Astrocyte (in vitro differentiated cells and primary cell): ENCODE measurements around the gene SLC23A3. TPM values are rescaled to one million over a fixed set of nuclear protein-coding genes. Genes with fewer than 3 reads are reported as not detected.

ENCODE experiments used
- total RNA-seq: library from RNA; stranded (reverse); gene quantifications from 2 replicates; pipeline ENCODE4 v1.2.1, GENCODE V29; 2021

SLC23A3 gene
- total RNA-seq, 1 donor from 2014 or later: 1.2 TPM

Other genes with a start within 250 kb of the SLC23A3 start
- 0.75 and 1.1 TPM in 2 replicates for gene CDK5R2, start 210.4 kb downstream of the SLC23A3 start, total RNA-seq
- not detected in 2 replicates for gene FEV, start 184.8 kb downstream of the SLC23A3 start, total RNA-seq
- not detected in 2 replicates for gene CRYBA2, start 176.6 kb downstream of the SLC23A3 start, total RNA-seq
- gene CFAP65, start 128.5 kb downstream of the SLC23A3 start, total RNA-seq: 0.22 and 0.27 TPM in 2 replicates
- not detected in 2 replicates for gene IHH, start 109.1 kb downstream of the SLC23A3 start, total RNA-seq
- 10.8 and 11.4 TPM in 2 replicates for gene NHEJ1, start 9.2 kb downstream of the SLC23A3 start, total RNA-seq
- gene CNPPD1, start 6.9 kb upstream of the SLC23A3 start, total RNA-seq: 26.6 and 28.1 TPM in 2 replicates
- 54.8 and 55.2 TPM in 2 replicates for gene RETREG2, start 8.2 kb upstream of the SLC23A3 start, total RNA-seq
- 20.7 and 24.0 TPM in 2 replicates for gene ZFAND2B, start 36.8 kb upstream of the SLC23A3 start, total RNA-seq
- 12.5 and 13.2 TPM in 2 replicates for gene ABCB6, start 48.9 kb upstream of the SLC23A3 start, total RNA-seq
- 48.8 and 57.0 TPM in 2 replicates for gene ATG9A, start 59.6 kb upstream of the SLC23A3 start, total RNA-seq
- 41.6 and 43.8 TPM in 2 replicates for gene ANKZF1, start 59.8 kb upstream of the SLC23A3 start, total RNA-seq
- gene GLB1L, start 75.4 kb upstream of the SLC23A3 start, total RNA-seq: 2.7 and 4.6 TPM in 2 replicates
- gene STK16, start 75.5 kb upstream of the SLC23A3 start, total RNA-seq: 19.1 and 20.6 TPM in 2 replicates
- not detected in 2 replicates for gene TUBA4B, start 83.2 kb upstream of the SLC23A3 start, total RNA-seq
- gene TUBA4A, start 83.9 kb upstream of the SLC23A3 start, total RNA-seq: 18.0 and 19.7 TPM in 2 replicates
- gene DNAJB2, start 109.3 kb upstream of the SLC23A3 start, total RNA-seq: 49.7 and 53.9 TPM in 2 replicates
- gene PTPRN, start 139.4 kb upstream of the SLC23A3 start, total RNA-seq: 76.6 and 88.2 TPM in 2 replicates
- not detected in 2 replicates for gene RESP18, start 162.7 kb upstream of the SLC23A3 start, total RNA-seq
- 44.8 and 53.9 TPM in 2 replicates for gene DNPEP, start 217.9 kb upstream of the SLC23A3 start, total RNA-seq
- gene DES, start 248.3 kb upstream of the SLC23A3 start, total RNA-seq: 5.2 and 5.4 TPM in 2 replicates